Stimulated activated CD4-positive, alpha-beta T cell treated with anti-CD3 and anti-CD28 coated beads, Interleukin-1b, Interleukin-23, amount 100 ng/mL, for 24 hours (primary cell): Measurements from ENCODE around the gene ZNF438.
"Not testable (repeated sequence)": the region's sequence is repeated elsewhere in the genome, so short reads cannot be mapped to it uniquely, and the experiment has no call there.

Source experiments
- DNase-seq, 4 experiments: peaks; one replicate each; pipeline ENCODE4 v3.0.0-alpha.2; 2020; ENCODE audit warnings: low read depth in 4 of 4, low spot score in 1 of 4

ZNF438 gene

GRCh38 chr10:31042670-31043069 is 11.0 kb upstream of the ZNF438 start:
- no peak for DNase-seq

- DNase-seq, result no peak
Observed at GRCh38 chr10:31041011-31041410, 9.3 kb upstream of the ZNF438 start.

- not testable (repeated sequence) for DNase-seq
Observed at GRCh38 chr10:31039006-31039405, 7.3 kb upstream of the ZNF438 start.

GRCh38 chr10:31037749-31038148 is 6.1 kb upstream of the ZNF438 start:
- no peak for DNase-seq

- no peak for DNase-seq
Observed at GRCh38 chr10:31036209-31036608, 4.5 kb upstream of the ZNF438 start.

- no peak for DNase-seq
Observed at GRCh38 chr10:31035266-31035798, 3.7 kb upstream of the ZNF438 start.

GRCh38 chr10:31034098-31034909 is 2.6 kb upstream of the ZNF438 start:
- no peak for DNase-seq

GRCh38 chr10:31033147-31033546 is 1.5 kb upstream of the ZNF438 start:
- no peak for DNase-seq

GRCh38 chr10:31032258-31033132 is 830 bp upstream of the ZNF438 start:
- peak; percentile 88 to 95 (median 92) for DNase-seq

GRCh38 chr10:31031205-31031557 is 484 bp downstream of the ZNF438 start:
- DNase-seq, result no peak

GRCh38 chr10:31030800-31031199 is 865 bp downstream of the ZNF438 start:
- no peak for DNase-seq

GRCh38 chr10:31030260-31030659 is 1.4 kb downstream of the ZNF438 start:
- no peak for DNase-seq

GRCh38 chr10:31028081-31028480 is 3.6 kb downstream of the ZNF438 start:
- DNase-seq, result no peak

- DNase-seq, result not testable (repeated sequence)
Observed at GRCh38 chr10:31026279-31026678, 5.4 kb downstream of the ZNF438 start.

- DNase-seq, result no peak
Observed at GRCh38 chr10:31025142-31025541, 6.5 kb downstream of the ZNF438 start.

GRCh38 chr10:31023558-31023957 is 8.1 kb downstream of the ZNF438 start:
- no peak for DNase-seq

- DNase-seq, result no peak
Observed at GRCh38 chr10:31020209-31020608, 11.5 kb downstream of the ZNF438 start.

- DNase-seq, result no peak
Observed at GRCh38 chr10:31018962-31019361, 12.7 kb downstream of the ZNF438 start.

GRCh38 chr10:31018356-31018750 is 13.3 kb downstream of the ZNF438 start:
- DNase-seq, result no peak

- no peak for DNase-seq
Observed at GRCh38 chr10:31017534-31018355, 13.9 kb downstream of the ZNF438 start.
